ENCODE data around the gene TEX101. TPM values are rescaled to one million over a fixed set of nuclear protein-coding genes. Genes with fewer than 3 reads are reported as not detected.
"Not testable (repeated sequence)": the region's sequence is repeated elsewhere in the genome, so short reads cannot be mapped to it uniquely, and the experiment has no call there.

TEX101 gene
- polyA plus RNA-seq, 3 donors = 0.16 TPM; not detected in 2

GRCh38 chr19:43371909-43372308 is 42.8 kb upstream of the TEX101 start:
- Histone ChIP-seq H3K4me2 (replicated peaks; ENCODE audit: extremely low read depth, low read length, poor library complexity, severe bottlenecking) (no peak overlapping the region), H3K4me1 (ENCODE audit: control insufficient read depth in 1 of 2, insufficient read depth in 2 of 2, low read length in 2 of 2) (no peaks in the 10 kb centered on the region), H3K36me3 (replicated peaks in 1 of 2; ENCODE audit: control insufficient read depth in 1 of 2, insufficient read depth in 2 of 2, low read length in 2 of 2) (no peaks in the 10 kb centered on the region), H4K20me1 (ENCODE audit: insufficient read depth, low read length) (no peaks in the 10 kb centered on the region), H3K27me3 (ENCODE audit: control insufficient read depth in 2 of 2, insufficient read depth in 2 of 2, low read length in 2 of 2) (no peaks in the 10 kb centered on the region), H2AFZ (ENCODE audit: insufficient read depth, low read depth, low read length, poor library complexity, severe bottlenecking) (no peak overlapping the region), H3K9me3 (replicated peaks in 1 of 2; ENCODE audit: control insufficient read depth in 1 of 2, insufficient read depth in 1 of 2, low read length in 2 of 2) (no peaks in the 10 kb centered on the region), H3K27ac (ENCODE audit: low read depth in 1 of 2, low read length in 2 of 2) (no peak overlapping the region), H3K79me2 (ENCODE audit: insufficient read depth, low read length) (no peaks in the 10 kb centered on the region), H3K4me3 (replicated peaks in 1 of 3; ENCODE audit: low read depth in 2 of 3, low read length in 3 of 3) (no peak overlapping the region), H3K9ac (ENCODE audit: insufficient read depth, low read length, poor library complexity, severe bottlenecking) (no peak overlapping the region)
- TF ChIP-seq, protein P1, sequence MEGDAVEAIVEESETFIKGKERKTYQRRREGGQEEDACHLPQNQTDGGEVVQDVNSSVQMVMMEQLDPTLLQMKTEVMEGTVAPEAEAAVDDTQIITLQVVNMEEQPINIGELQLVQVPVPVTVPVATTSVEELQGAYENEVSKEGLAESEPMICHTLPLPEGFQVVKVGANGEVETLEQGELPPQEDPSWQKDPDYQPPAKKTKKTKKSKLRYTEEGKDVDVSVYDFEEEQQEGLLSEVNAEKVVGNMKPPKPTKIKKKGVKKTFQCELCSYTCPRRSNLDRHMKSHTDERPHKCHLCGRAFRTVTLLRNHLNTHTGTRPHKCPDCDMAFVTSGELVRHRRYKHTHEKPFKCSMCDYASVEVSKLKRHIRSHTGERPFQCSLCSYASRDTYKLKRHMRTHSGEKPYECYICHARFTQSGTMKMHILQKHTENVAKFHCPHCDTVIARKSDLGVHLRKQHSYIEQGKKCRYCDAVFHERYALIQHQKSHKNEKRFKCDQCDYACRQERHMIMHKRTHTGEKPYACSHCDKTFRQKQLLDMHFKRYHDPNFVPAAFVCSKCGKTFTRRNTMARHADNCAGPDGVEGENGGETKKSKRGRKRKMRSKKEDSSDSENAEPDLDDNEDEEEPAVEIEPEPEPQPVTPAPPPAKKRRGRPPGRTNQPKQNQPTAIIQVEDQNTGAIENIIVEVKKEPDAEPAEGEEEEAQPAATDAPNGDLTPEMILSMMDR (IDR thresholded peaks at IDR 0.05) = no peak
- 80% methylated on average over 2 of the region's 8 CpGs for WGBS (ENCODE audit: insufficient coverage)
- no peak for DNase-seq
- peaks cover 3% of the 10 kb centered on the region for H3K4me1 Mint-ChIP-seq
- peaks cover 3 to 6% (median 4%) of the 10 kb centered on the region in 3 donors for H3K27me3 Mint-ChIP-seq (ENCODE audit: low read depth in 3 of 3)
- H3K9me3 Mint-ChIP-seq = no peaks in the 10 kb centered on the region
- no peak overlapping the region for H3K27ac Mint-ChIP-seq
- H3K36me3 Mint-ChIP-seq = no peaks in the 10 kb centered on the region
- no peak overlapping the region for H3K4me3 Mint-ChIP-seq
- intact Hi-C loops (cut with micrococcal nuclease) = no loop called here

- Histone ChIP-seq H3K4me3 (replicated peaks in 1 of 3; ENCODE audit: low read depth in 2 of 3, low read length in 3 of 3) (no peak overlapping the region), H3K9me3 (replicated peaks in 1 of 2; ENCODE audit: control insufficient read depth in 1 of 2, insufficient read depth in 1 of 2, low read length in 2 of 2) (no peaks in the 10 kb centered on the region), H3K79me2 (ENCODE audit: insufficient read depth, low read length) (no peaks in the 10 kb centered on the region), H3K27ac (ENCODE audit: low read depth in 1 of 2, low read length in 2 of 2) (no peak overlapping the region), H3K27me3 (ENCODE audit: control insufficient read depth in 2 of 2, insufficient read depth in 2 of 2, low read length in 2 of 2) (no peaks in the 10 kb centered on the region), H3K4me2 (replicated peaks; ENCODE audit: extremely low read depth, low read length, poor library complexity, severe bottlenecking) (no peak overlapping the region), H3K4me1 (ENCODE audit: control insufficient read depth in 1 of 2, insufficient read depth in 2 of 2, low read length in 2 of 2) (no peaks in the 10 kb centered on the region), H2AFZ (ENCODE audit: insufficient read depth, low read depth, low read length, poor library complexity, severe bottlenecking) (no peak overlapping the region), H3K9ac (ENCODE audit: insufficient read depth, low read length, poor library complexity, severe bottlenecking) (no peak overlapping the region), H4K20me1 (ENCODE audit: insufficient read depth, low read length) (no peaks in the 10 kb centered on the region), H3K36me3 (replicated peaks in 1 of 2; ENCODE audit: control insufficient read depth in 1 of 2, insufficient read depth in 2 of 2, low read length in 2 of 2) (no peaks in the 10 kb centered on the region)
- Mint-ChIP-seq H3K4me3 (no peak overlapping the region), H3K27me3 (ENCODE audit: low read depth in 3 of 3) (peaks cover 3 to 6% (median 3%) of the 10 kb centered on the region in 3 donors), H3K4me1 (peaks cover 3% of the 10 kb centered on the region), H3K9me3 (no peaks in the 10 kb centered on the region), H3K36me3 (no peaks in the 10 kb centered on the region), H3K27ac (peak overlapping the region in 2 of 7 donors; percentile 11 to 79)
- intact Hi-C loops (cut with micrococcal nuclease) = no loop called here
- TF ChIP-seq, protein P1 (IDR thresholded peaks at IDR 0.05) = no peak
- no peak for DNase-seq
- 50% methylated on average over 1 of the region's 7 CpGs for WGBS (ENCODE audit: insufficient coverage)
Measured at GRCh38 chr19:43372462-43372861, 42.2 kb upstream of the TEX101 start.

GRCh38 chr19:43377624-43378023 is 37.1 kb upstream of the TEX101 start:
- DNase-seq; H3K4me1 ChIP-seq (ENCODE audit: control insufficient read depth in 1 of 2, insufficient read depth in 2 of 2, low read length in 2 of 2); H3K4me2 ChIP-seq (replicated peaks; ENCODE audit: extremely low read depth, low read length, poor library complexity, severe bottlenecking); H3K4me3 Mint-ChIP-seq; H3K79me2 ChIP-seq (ENCODE audit: insufficient read depth, low read length); H4K20me1 ChIP-seq (ENCODE audit: insufficient read depth, low read length); H3K27me3 ChIP-seq (ENCODE audit: control insufficient read depth in 2 of 2, insufficient read depth in 2 of 2, low read length in 2 of 2); H3K27ac Mint-ChIP-seq; H3K4me1 Mint-ChIP-seq; H3K4me3 ChIP-seq (replicated peaks in 1 of 3; ENCODE audit: low read depth in 2 of 3, low read length in 3 of 3); H3K27ac ChIP-seq (ENCODE audit: low read depth in 1 of 2, low read length in 2 of 2); H2AFZ ChIP-seq (ENCODE audit: insufficient read depth, low read depth, low read length, poor library complexity, severe bottlenecking); intact Hi-C loops (cut with micrococcal nuclease); H3K9me3 Mint-ChIP-seq; H3K9ac ChIP-seq (ENCODE audit: insufficient read depth, low read length, poor library complexity, severe bottlenecking); H3K36me3 Mint-ChIP-seq; H3K27me3 Mint-ChIP-seq (ENCODE audit: low read depth in 3 of 3); H3K36me3 ChIP-seq (replicated peaks in 1 of 2; ENCODE audit: control insufficient read depth in 1 of 2, insufficient read depth in 2 of 2, low read length in 2 of 2); H3K9me3 ChIP-seq (replicated peaks in 1 of 2; ENCODE audit: control insufficient read depth in 1 of 2, insufficient read depth in 1 of 2, low read length in 2 of 2): not testable (repeated sequence)
- no CpG with 5 or more reads among the region's 3 CpGs for WGBS (ENCODE audit: insufficient coverage)

Data from CD14-positive monocyte (primary cell).